Measurements from ENCODE around the gene DIP2B.

DIP2B gene, protein sequence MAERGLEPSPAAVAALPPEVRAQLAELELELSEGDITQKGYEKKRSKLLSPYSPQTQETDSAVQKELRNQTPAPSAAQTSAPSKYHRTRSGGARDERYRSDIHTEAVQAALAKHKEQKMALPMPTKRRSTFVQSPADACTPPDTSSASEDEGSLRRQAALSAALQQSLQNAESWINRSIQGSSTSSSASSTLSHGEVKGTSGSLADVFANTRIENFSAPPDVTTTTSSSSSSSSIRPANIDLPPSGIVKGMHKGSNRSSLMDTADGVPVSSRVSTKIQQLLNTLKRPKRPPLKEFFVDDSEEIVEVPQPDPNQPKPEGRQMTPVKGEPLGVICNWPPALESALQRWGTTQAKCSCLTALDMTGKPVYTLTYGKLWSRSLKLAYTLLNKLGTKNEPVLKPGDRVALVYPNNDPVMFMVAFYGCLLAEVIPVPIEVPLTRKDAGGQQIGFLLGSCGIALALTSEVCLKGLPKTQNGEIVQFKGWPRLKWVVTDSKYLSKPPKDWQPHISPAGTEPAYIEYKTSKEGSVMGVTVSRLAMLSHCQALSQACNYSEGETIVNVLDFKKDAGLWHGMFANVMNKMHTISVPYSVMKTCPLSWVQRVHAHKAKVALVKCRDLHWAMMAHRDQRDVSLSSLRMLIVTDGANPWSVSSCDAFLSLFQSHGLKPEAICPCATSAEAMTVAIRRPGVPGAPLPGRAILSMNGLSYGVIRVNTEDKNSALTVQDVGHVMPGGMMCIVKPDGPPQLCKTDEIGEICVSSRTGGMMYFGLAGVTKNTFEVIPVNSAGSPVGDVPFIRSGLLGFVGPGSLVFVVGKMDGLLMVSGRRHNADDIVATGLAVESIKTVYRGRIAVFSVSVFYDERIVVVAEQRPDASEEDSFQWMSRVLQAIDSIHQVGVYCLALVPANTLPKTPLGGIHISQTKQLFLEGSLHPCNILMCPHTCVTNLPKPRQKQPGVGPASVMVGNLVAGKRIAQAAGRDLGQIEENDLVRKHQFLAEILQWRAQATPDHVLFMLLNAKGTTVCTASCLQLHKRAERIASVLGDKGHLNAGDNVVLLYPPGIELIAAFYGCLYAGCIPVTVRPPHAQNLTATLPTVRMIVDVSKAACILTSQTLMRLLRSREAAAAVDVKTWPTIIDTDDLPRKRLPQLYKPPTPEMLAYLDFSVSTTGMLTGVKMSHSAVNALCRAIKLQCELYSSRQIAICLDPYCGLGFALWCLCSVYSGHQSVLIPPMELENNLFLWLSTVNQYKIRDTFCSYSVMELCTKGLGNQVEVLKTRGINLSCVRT (N-terminal part only)

GRCh38 chr12:50504798-50505674 lies at the start of gene DIP2B:
DIP2B (plus strand) TSS chr12:50504985; CDS start chr12:50505141, 156 bp downstream.
- TF ChIP-seq GATA3 (IDR thresholded peaks at IDR 0.05; ENCODE audit: low read depth, low read length), result no peak
- no peak for TF ChIP-seq GATA2 (IDR thresholded peaks at IDR 0.05; ENCODE audit: low read depth, low read length)

DNA sequence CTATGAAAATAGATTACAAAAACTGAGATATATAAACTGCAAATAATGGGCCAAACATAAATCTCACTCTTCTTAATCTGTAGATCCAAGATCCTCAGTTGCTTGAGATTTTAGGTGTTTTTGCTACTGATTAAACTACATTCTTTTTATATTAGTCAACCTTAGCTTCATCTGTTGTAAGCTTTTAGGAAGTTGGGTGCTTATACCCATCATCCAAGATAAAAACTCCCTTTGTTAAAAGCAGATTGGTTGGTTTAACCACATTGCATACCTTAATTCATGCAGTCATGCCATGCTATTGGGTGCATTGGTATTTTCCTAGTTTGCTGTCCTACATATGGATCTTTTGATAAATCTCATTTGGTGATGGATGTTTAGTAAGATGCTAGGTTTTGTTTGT lies 46.2 kb upstream of the DIP2B start:
- TF ChIP-seq GATA2 (IDR thresholded peaks at IDR 0.05; ENCODE audit: low read depth, low read length), result no peak
- TF ChIP-seq GATA3 (IDR thresholded peaks at IDR 0.05; ENCODE audit: low read depth, low read length), result no peak

- no peak for TF ChIP-seq GATA3 (IDR thresholded peaks at IDR 0.05; ENCODE audit: low read depth, low read length)
- no peak for TF ChIP-seq GATA2 (IDR thresholded peaks at IDR 0.05; ENCODE audit: low read depth, low read length)
Observed at GRCh38 chr12:50467439-50467838, 37.3 kb upstream of the DIP2B start.

GRCh38 chr12:50477241-50477832 lies 27.4 kb upstream of the DIP2B start:
- TF ChIP-seq GATA2 (IDR thresholded peaks at IDR 0.05; ENCODE audit: low read depth, low read length) (no peak), GATA3 (IDR thresholded peaks at IDR 0.05; ENCODE audit: low read depth, low read length) (no peak)

GRCh38 chr12:50482571-50482970 lies 22.2 kb upstream of the DIP2B start:
- TF ChIP-seq GATA3 (IDR thresholded peaks at IDR 0.05; ENCODE audit: low read depth, low read length), result no peak
- TF ChIP-seq GATA2 (IDR thresholded peaks at IDR 0.05; ENCODE audit: low read depth, low read length), result no peak

DNA sequence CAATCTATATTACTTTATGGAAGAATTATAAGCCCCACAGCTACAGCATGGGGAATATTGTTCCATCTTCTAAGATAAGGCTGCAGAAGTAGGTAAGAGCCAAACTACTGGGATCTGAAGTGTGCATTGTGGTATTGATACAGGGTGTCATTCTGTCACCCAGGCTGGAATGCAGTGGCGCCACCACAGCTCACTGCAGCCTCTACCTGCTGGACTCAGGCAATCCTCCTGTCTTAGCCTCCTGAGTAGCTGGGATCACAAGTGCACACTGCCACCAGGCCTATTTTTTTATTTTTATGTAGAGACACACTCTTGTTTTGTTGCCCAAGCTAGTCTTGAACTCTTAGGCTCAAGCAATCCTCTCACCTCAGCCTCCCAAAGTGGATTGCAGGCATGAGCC lies 21.3 kb upstream of the DIP2B start:
- TF ChIP-seq GATA3 (IDR thresholded peaks at IDR 0.05; ENCODE audit: low read depth, low read length) (no peak), GATA2 (IDR thresholded peaks at IDR 0.05; ENCODE audit: low read depth, low read length) (no peak)

- TF ChIP-seq GATA3 (IDR thresholded peaks at IDR 0.05; ENCODE audit: low read depth, low read length), result no peak
- TF ChIP-seq GATA2 (IDR thresholded peaks at IDR 0.05; ENCODE audit: low read depth, low read length), result no peak
Observed at GRCh38 chr12:50488801-50489200, 16.0 kb upstream of the DIP2B start.

DNA sequence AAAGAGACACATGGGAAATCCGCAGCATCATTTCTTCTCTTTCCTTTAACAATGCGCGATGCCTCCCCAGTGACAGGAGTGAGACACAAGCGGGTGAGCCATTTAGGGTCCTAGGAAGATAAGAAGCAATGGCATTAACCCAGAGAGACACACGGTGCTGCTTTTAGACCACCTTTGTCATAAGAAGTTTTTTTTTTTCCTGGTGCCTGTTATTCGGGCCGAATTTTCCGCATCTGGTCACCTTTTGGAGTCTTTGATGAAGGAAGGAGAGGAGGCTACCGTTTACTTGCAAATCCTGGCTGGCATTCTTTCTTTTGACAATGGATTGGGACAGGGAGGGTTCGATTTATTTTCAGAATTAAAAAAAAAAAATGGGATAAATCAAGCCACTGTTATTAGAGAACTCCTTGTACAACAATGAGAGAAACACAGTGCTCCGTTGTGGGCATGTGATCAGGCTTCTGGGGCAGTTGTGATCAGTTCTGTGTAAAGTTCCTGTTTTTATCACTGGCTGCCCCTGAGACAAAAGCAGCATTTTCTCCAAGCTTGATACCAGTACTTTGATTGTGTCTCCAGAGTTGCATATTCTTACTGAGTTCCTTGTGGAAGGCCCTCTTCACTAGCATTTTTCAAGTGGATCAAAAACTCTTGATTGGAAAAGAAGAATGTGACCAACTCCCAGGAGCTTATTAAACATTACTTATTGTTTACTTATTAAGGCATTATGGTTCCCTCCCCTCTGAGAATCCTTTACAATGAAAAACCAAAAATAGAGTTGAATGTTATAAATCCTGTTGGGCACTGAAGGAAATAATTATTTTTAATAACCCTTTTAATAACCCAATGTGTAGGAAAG lies 1.1 kb downstream of the DIP2B start:
- no peak for TF ChIP-seq GATA3 (IDR thresholded peaks at IDR 0.05; ENCODE audit: low read depth, low read length)
- TF ChIP-seq GATA2 (IDR thresholded peaks at IDR 0.05; ENCODE audit: low read depth, low read length), result no peak

GRCh38 chr12:50506753-50507473 lies 2.1 kb downstream of the DIP2B start:
- TF ChIP-seq GATA3 (IDR thresholded peaks at IDR 0.05; ENCODE audit: low read depth, low read length) (no peak), GATA2 (IDR thresholded peaks at IDR 0.05; ENCODE audit: low read depth, low read length) (no peak)

DNA sequence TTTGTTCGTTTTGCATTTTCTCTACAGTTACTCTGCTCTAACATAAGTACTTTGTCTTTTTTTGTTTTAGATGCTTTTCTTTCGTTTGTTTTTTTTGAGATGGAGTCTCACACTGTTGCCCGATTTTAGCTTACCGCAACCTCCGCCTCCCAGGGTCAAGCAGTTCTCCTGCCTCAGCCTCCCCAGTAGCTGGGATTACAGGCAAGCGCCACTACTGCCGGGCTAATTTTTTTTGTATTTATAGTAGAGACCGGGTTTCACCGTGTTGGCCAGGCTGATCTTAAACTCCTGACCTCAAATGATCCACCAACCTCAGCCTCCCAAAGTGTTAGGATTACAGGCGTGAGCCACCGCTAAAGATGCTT lies 2.7 kb downstream of the DIP2B start:
- TF ChIP-seq GATA2 (IDR thresholded peaks at IDR 0.05; ENCODE audit: low read depth, low read length) (no peak), GATA3 (IDR thresholded peaks at IDR 0.05; ENCODE audit: low read depth, low read length) (no peak)

DNA sequence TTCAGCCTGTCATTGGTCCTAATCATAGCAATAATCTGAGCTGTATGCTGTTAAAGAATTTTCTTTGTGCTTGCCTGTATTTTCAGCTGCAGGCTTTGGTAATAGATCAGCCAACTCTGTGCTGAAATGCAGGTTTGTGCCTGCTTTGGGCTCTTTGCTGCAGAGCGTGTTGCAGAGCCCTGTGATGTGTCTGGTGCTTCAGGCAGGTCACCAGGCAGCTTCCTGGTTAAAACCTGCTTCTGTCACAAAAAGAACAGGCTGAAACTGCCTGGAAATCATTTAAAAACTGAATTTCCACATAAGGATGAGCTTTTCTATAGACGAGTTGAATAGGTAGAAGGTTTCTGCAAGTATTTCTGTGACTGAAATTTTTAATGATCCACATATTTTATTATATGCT lies 3.1 kb downstream of the DIP2B start:
- no peak for TF ChIP-seq GATA2 (IDR thresholded peaks at IDR 0.05; ENCODE audit: low read depth, low read length)
- no peak for TF ChIP-seq GATA3 (IDR thresholded peaks at IDR 0.05; ENCODE audit: low read depth, low read length)

All from SH-SY5Y (cell line).